Measurements from ENCODE around the gene DDX46. TPM values are rescaled to one million over a fixed set of nuclear protein-coding genes. Genes with fewer than 3 reads are reported as not detected.

The DDX46 gene
- total RNA-seq, 1 donor = 29.8 TPM

DNA sequence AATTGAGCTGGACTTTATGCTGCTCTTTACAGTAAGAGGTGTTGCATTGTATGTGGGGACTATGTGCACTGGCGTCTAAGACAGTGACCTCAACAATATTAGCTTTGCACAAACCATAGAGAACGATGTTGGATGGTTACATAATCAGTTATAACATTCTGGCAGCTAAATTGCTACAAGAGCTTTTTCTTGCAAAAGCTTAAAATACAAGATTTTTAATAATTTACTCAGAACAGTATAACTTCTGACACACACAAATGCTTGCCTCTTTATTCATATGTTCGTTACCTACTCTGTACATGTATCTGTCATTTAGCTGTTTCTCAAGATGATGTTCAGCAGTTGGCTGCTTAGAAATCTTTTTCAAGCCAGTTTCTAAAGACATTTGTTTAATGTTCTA lies 98.8 kb downstream of the DDX46 start:
- TF ChIP-seq, protein P1, sequence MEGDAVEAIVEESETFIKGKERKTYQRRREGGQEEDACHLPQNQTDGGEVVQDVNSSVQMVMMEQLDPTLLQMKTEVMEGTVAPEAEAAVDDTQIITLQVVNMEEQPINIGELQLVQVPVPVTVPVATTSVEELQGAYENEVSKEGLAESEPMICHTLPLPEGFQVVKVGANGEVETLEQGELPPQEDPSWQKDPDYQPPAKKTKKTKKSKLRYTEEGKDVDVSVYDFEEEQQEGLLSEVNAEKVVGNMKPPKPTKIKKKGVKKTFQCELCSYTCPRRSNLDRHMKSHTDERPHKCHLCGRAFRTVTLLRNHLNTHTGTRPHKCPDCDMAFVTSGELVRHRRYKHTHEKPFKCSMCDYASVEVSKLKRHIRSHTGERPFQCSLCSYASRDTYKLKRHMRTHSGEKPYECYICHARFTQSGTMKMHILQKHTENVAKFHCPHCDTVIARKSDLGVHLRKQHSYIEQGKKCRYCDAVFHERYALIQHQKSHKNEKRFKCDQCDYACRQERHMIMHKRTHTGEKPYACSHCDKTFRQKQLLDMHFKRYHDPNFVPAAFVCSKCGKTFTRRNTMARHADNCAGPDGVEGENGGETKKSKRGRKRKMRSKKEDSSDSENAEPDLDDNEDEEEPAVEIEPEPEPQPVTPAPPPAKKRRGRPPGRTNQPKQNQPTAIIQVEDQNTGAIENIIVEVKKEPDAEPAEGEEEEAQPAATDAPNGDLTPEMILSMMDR (IDR thresholded peaks at IDR 0.05; ENCODE audit: insufficient read depth, low read depth, low read length) = no peak
- no peak for DNase-seq (ENCODE audit: low read depth)
- no peak overlapping the region for H3K4me3 ChIP-seq (ENCODE audit: low read depth, low read length)

DNA sequence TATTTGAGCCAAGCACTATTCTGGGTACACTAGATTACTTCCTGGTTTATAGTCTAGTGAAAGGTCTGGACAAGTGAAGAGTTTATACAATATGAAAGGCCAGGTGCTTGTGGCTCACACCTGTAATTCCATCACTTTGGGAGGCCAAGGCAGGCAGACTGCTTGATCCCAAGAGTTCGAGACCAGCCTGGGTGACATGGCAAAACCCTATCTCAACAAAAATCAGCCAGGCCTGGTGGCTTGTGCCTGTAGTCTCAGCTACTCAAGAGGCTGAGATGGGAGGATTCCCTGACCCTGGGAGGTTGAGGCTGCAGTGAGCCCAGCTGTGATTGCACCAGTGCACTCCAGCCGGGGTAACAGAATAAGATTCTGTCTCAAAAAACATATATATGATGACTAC lies 106.1 kb downstream of the DDX46 start:
- DNase-seq (ENCODE audit: low read depth) = no peak
- no peak overlapping the region for H3K4me3 ChIP-seq (ENCODE audit: low read depth, low read length)
- TF ChIP-seq, protein P1 (IDR thresholded peaks at IDR 0.05; ENCODE audit: insufficient read depth, low read depth, low read length) = no peak

DNA sequence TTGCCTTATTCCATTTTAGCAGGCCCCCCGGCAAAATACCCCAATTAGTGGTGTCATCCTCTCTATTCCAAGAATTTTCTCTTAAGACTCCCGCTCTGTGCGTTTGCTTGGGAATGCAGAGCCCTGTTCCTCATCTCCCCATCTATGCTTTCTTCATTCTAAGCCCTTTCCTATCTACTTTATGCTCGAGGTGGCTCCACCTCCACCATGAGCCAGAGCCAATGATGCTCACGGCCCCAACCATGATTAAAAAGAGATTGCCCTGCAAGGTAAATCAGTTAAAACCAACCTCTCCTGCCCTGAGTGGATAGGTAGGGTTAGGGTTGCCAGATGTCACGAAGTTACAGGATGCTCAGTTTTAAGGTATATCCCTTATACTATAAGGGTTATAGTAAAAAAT lies 114.9 kb downstream of the DDX46 start:
- no peak overlapping the region for H3K4me3 ChIP-seq (ENCODE audit: low read depth, low read length)
- TF ChIP-seq, protein P1 (IDR thresholded peaks at IDR 0.05; ENCODE audit: insufficient read depth, low read depth, low read length) = no peak
- no peak for DNase-seq (ENCODE audit: low read depth)

DNA sequence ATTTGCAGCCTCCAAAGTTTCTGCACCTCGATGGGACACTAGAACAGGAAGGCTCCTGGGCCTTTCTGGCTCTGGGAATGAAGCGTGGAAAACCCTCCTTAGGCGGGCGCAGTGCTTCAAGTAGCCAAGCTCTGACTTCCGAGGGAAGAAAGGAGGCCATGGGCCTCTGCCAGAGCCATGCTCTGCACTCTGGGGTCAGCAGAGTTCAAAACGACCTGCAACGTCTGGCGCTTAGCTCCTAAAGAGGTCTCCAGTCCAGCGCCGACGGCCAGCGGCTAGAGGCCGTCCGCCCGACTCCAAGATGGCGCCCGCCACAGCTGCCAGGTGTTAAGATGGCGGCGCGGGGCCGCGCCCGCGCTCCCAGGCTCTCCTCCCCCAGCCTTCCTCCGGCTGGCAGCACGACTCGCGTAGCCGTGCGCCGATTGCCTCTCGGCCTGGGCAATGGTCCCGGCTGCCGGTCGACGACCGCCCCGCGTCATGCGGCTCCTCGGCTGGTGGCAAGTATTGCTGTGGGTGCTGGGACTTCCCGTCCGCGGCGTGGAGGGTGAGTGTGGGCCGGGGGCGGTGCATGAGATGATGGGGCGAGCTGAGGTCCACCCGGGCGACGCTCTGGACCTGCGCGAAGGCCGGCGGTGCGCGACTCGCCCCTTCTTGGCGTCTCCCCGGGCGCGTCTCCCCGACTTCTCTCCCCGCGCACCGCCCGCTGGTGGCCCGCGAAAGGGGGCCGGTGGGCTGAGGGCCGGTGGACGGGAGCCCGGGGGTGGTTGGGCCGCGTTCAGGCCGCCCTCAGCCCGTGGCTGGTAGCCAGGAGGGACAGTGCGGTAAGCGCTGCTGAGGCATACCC lies 115.6 kb downstream of the DDX46 start, which contains the start of gene TXNDC15:
TXNDC15 (plus strand) TSS at position 385 of the 844 bp plus-strand sequence; CDS start at position 442, 57 bp downstream.
- DNase-seq (ENCODE audit: low read depth) = peak; percentile 89
- TF ChIP-seq, protein P1 (IDR thresholded peaks at IDR 0.05; ENCODE audit: insufficient read depth, low read depth, low read length) = no peak
- peak within 1 kb of the TSS; percentile 84 for H3K4me3 ChIP-seq (ENCODE audit: low read depth, low read length)

DNA sequence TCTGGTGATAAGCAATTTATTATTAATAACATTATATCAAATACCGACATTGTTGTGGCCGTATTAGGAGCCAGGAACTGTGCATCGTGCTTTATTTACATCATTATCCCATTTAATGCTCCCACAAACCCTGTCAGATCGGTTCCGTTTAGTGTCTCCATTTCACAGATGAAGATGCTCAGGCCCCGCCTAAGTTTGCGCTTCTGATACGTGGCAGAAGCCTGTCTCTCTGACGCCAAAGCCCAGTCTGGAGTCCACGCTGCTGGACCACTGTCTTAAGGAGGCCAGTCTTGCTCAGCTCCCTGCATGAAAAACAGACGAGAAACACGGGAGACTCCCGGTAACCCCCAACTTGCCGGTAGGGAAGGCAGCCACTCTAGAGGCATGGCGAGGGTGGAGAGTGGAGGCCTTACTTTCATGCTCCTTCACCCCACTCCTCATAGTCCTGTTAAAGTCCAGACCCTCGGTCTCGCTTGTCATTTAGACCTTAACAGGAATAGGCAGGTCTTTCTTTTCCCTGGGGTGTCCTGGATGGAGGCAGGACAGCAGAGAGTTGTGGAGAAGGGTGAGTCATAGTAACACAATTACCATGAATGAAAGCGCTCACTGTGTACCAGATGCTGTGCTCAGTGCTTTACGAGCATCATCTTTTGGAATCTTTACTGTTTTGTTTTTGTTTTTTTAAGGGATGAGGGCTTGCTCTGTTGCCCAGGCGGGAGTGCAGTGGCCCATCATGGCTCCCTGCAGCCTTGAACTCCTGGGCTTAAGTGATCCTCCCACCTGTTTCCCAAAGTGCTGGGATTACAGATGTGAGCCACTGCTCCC lies 116.5 kb downstream of the DDX46 start:
- peak overlapping the region; percentile 84 for H3K4me3 ChIP-seq (ENCODE audit: low read depth, low read length)
- peak; percentile 94 for DNase-seq (ENCODE audit: low read depth)
- TF ChIP-seq, protein P1 (IDR thresholded peaks at IDR 0.05; ENCODE audit: insufficient read depth, low read depth, low read length) = no peak

DNA sequence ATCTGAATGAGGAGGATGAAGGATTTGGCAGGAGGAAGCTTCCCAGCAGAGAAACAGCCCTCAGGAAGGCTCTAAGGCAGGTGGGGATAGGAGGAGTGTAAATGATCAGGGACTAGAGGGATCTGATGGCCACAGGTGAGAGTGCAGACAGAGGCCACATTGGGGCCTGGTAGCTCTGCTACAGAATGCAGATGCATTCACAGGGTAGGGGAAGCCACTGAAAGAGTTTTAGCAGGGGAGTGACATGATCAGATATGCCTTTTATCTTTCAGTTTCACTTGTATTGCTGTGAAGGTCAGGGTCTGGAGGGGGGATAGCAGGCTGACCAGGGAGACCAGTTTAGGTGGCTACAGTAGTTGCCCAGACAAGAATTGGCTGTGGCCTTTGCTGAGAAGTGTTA lies 118.6 kb downstream of the DDX46 start:
- DNase-seq (ENCODE audit: low read depth) = no peak
- TF ChIP-seq, protein P1 (IDR thresholded peaks at IDR 0.05; ENCODE audit: insufficient read depth, low read depth, low read length) = no peak
- H3K4me3 ChIP-seq (ENCODE audit: low read depth, low read length) = no peak overlapping the region

All from fibroblast of villous mesenchyme (primary cell).